ENCODE data around the gene RAET1E.
"Not testable (repeated sequence)": the region's sequence is repeated elsewhere in the genome, so short reads cannot be mapped to it uniquely, and the experiment has no call there.

Gene RAET1E

GRCh38 chr6:149918151-149918905 lies 20.4 kb upstream of the RAET1E start:
- no peak for TF ChIP-seq CTCF (conservative IDR thresholded peaks at IDR 0.05)
- TF ChIP-seq ZFX (IDR thresholded peaks at IDR 0.05): no peak
- H3K27ac ChIP-seq: no peak overlapping the region

- TF ChIP-seq CTCF (conservative IDR thresholded peaks at IDR 0.05) (no peak), ZFX (IDR thresholded peaks at IDR 0.05) (no peak)
- H3K27ac ChIP-seq: no peak overlapping the region
These were observed 19.8 kb upstream of the RAET1E start for GRCh38 chr6:149917679-149918078.

DNA sequence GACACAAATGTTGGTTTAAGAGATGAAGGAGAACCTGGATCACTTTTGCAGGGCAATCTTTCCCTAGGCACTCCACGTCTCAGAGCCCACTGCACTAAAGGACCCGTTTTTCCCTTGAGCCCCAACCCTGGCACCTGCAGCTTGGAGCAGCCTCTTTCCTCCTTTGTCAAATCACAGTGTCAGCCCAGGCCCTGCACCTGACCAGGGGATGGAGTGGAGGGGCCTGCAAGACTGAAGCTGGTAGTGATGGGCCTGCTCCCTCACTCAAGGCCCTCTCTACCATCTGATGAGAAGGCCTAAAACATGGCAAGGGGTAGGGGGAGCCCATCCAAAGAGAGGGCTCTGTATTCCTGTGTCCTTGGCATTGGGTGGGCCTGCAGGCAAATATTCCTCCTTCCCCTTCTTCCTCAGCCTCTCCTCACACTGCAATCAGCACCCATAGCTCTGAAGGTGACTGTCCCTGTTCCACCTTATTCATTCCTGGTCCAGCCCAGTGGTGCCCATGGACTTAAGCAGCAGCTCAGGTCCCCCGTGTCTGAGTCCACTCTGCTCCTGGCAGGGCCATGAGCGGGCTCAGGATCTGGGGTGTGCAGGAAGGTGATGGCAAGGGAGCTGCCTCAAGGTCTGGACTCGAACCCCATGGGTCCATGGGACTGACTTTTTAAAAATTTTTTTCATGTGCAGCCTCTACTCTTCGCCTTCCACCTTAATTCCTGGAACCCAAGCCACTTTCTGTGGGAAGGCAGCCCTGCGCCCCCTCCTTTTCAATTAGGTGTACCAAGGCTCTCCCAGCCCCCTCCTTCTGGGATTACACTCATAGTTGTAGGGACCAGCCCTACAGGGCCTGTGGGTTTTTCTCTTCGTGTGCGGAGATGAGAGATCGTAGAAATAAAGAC lies 18.3 kb upstream of the RAET1E start:
- no peak overlapping the region for H3K27ac ChIP-seq
- TF ChIP-seq ZFX (IDR thresholded peaks at IDR 0.05) (no peak), CTCF (conservative IDR thresholded peaks at IDR 0.05) (no peak)

DNA sequence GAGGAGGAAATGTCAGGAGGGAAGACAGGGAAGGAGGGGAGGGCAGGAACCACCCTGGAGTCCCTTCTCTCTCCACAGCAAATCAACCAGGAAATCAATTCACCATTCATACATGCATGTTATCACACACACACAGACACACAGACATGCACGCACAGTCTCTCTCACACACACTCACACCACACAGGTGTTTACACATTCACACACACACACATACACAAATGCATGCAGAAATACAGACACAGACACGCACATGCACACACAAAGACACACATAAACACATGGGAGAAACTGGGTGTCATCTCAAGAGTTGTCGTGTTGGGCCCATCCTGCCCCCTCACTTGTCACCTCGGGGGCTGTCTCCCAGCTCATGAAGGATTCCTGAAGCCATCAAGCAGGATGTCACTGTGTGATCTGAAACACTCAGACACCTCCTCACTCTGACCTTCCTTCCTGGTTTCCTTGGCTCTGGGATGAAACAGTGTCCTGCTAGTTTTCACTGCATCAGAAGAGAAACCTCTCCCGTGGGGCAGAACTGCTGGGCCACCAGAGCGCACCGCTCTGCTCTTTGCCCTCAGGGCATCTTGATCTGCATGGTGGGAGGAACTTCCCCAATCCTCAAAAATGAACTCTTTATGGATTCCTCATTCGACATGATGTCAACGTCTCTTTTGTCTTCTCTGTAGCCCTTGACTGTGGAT lies 15.8 kb upstream of the RAET1E start:
- no peak overlapping the region for H3K27ac ChIP-seq
- no peak for TF ChIP-seq CTCF (conservative IDR thresholded peaks at IDR 0.05)
- TF ChIP-seq ZFX (IDR thresholded peaks at IDR 0.05): no peak

- no peak overlapping the region for H3K27ac ChIP-seq
- TF ChIP-seq ZFX (IDR thresholded peaks at IDR 0.05): no peak
- TF ChIP-seq CTCF (conservative IDR thresholded peaks at IDR 0.05): no peak
These were observed 15.2 kb upstream of the RAET1E start for GRCh38 chr6:149913085-149913484.

- not testable (repeated sequence) for H3K27ac ChIP-seq
These were observed 14.8 kb upstream of the RAET1E start for GRCh38 chr6:149912680-149913079.

GRCh38 chr6:149910721-149911151 lies 12.8 kb upstream of the RAET1E start:
- H3K27ac ChIP-seq: no peak overlapping the region
- TF ChIP-seq CTCF (conservative IDR thresholded peaks at IDR 0.05) (no peak), ZFX (IDR thresholded peaks at IDR 0.05) (no peak)
